SK-N-SH (cell line): ENCODE data around the gene VSIG8.

Experiments
- CTCF ChIP-seq: fragments of 200-600 bp; sonication (generic); IDR thresholded peaks from 2 replicates; pipeline ENCODE4 v1.6.1; 2017; ENCODE audit warnings: antibody characterized with exemption, mild to moderate bottlenecking, moderate library complexity
- POLR2AphosphoS5 ChIP-seq: IDR thresholded peaks from 2 replicates; pipeline ENCODE4 v1.6.1; 2012; ENCODE audit warnings: low read depth, low read length
- REST ChIP-seq: IDR thresholded peaks from 2 replicates; pipeline ENCODE4 v1.6.1; 2012; ENCODE audit warnings: mild to moderate bottlenecking, low read depth, low read length, moderate library complexity
- TF ChIP-seq, protein P1 (sequence below): IDR thresholded peaks from 2 replicates; pipeline ENCODE4 v1.4.0; 2012; ENCODE audit warnings: low read depth, borderline replicate concordance

- TF ChIP-seq POLR2AphosphoS5 (no peak), CTCF (no peak), REST (no peak)
- TF ChIP-seq, protein P1, sequence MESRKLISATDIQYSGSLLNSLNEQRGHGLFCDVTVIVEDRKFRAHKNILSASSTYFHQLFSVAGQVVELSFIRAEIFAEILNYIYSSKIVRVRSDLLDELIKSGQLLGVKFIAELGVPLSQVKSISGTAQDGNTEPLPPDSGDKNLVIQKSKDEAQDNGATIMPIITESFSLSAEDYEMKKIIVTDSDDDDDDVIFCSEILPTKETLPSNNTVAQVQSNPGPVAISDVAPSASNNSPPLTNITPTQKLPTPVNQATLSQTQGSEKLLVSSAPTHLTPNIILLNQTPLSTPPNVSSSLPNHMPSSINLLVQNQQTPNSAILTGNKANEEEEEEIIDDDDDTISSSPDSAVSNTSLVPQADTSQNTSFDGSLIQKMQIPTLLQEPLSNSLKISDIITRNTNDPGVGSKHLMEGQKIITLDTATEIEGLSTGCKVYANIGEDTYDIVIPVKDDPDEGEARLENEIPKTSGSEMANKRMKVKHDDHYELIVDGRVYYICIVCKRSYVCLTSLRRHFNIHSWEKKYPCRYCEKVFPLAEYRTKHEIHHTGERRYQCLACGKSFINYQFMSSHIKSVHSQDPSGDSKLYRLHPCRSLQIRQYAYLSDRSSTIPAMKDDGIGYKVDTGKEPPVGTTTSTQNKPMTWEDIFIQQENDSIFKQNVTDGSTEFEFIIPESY, result no peak
Observed at GRCh38 chr1:159854116-159854692, 8.3 kb downstream of the VSIG8 start.
